H9 (cell line): Measurements from ENCODE around the gene PPFIBP1. TPM values are rescaled to one million over a fixed set of nuclear protein-coding genes. Genes with fewer than 3 reads are reported as not detected.

Source experiments
- DNase-seq: peaks from one replicate; pipeline ENCODE4 v3.0.0-alpha.2; 2017
- H2AFZ ChIP-seq: one replicate; pipeline ENCODE4 v1.6.1; 2013; ENCODE audit warnings: mild to moderate bottlenecking, low read length, control low read depth, moderate library complexity
- H2AK5ac ChIP-seq: 2 replicates; pipeline ENCODE4 v1.6.1; 2013; ENCODE audit warnings: low read length, control low read depth, mixed read lengths; ENCODE audit not compliant: insufficient read length
- H2BK120ac ChIP-seq: one replicate; pipeline ENCODE4 v1.6.1; 2013; ENCODE audit warnings: low read depth, mild to moderate bottlenecking, low read length, control low read depth, inconsistent platforms; ENCODE audit not compliant: poor library complexity, severe bottlenecking
- H2BK12ac ChIP-seq: 2 replicates; pipeline ENCODE4 v1.6.1; 2013; ENCODE audit warnings: low read length, control low read depth, mixed read lengths, low read depth; ENCODE audit not compliant: insufficient read length
- H2BK15ac ChIP-seq: 2 replicates; pipeline ENCODE4 v1.6.1; 2013; ENCODE audit warnings: low read depth, low read length, control low read depth
- H2BK20ac ChIP-seq: one replicate; pipeline ENCODE4 v1.6.1; 2013; ENCODE audit warnings: low read depth, mild to moderate bottlenecking, low read length, control low read depth, inconsistent platforms; ENCODE audit not compliant: poor library complexity, severe bottlenecking
- H2BK5ac ChIP-seq: 2 replicates; pipeline ENCODE4 v1.6.1; 2013; ENCODE audit warnings: low read length, control low read depth, mixed read lengths; ENCODE audit not compliant: insufficient read length
- H3K14ac ChIP-seq: 2 replicates; pipeline ENCODE4 v1.6.1; 2013; ENCODE audit warnings: low read length, control low read depth; ENCODE audit not compliant: insufficient read depth
- H3K18ac ChIP-seq: 2 replicates; pipeline ENCODE4 v1.6.1; 2013; ENCODE audit warnings: low read depth, mild to moderate bottlenecking, mixed read lengths, low read length, control low read depth; ENCODE audit not compliant: insufficient read length
- H3K23ac ChIP-seq: 2 replicates; pipeline ENCODE4 v1.6.1; 2013; ENCODE audit warnings: low read length, control low read depth, mixed read lengths, low read depth; ENCODE audit not compliant: insufficient read length
- H3K23me2 ChIP-seq: 2 replicates; pipeline ENCODE4 v1.6.1; 2013; ENCODE audit warnings: low read depth, mild to moderate bottlenecking, mixed read lengths, low read length, control low read depth; ENCODE audit not compliant: insufficient read length, poor library complexity, severe bottlenecking
- H3K27ac ChIP-seq: 2 replicates; pipeline ENCODE4 v1.5.1; 2013; ENCODE audit warnings: low read length, control low read depth, mixed read lengths, low read depth; ENCODE audit not compliant: insufficient read length
- H3K27me3 ChIP-seq: 2 replicates; pipeline ENCODE4 v1.6.1; 2013; ENCODE audit warnings: low read length, control low read depth, inconsistent platforms; ENCODE audit not compliant: insufficient read depth
- H3K4ac ChIP-seq: 2 replicates; pipeline ENCODE4 v1.6.1; 2013; ENCODE audit warnings: low read depth, mild to moderate bottlenecking, control low read depth, inconsistent platforms, low read length, moderate library complexity
- H3K4me1 ChIP-seq: 2 replicates; pipeline ENCODE4 v1.6.1; 2013; ENCODE audit warnings: low read length, control low read depth, inconsistent platforms; ENCODE audit not compliant: insufficient read depth
- H3K4me2 ChIP-seq: 2 replicates; pipeline ENCODE4 v1.6.1; 2013; ENCODE audit warnings: low read length, control low read depth, mixed read lengths; ENCODE audit not compliant: insufficient read length, insufficient read depth
- H3K56ac ChIP-seq: 2 replicates; pipeline ENCODE4 v1.6.1; 2013; ENCODE audit warnings: low read depth, mild to moderate bottlenecking, mixed read lengths, low read length, control low read depth; ENCODE audit not compliant: insufficient read length
- H3K79me1 ChIP-seq: 2 replicates; pipeline ENCODE4 v1.6.1; 2013; ENCODE audit warnings: low read depth, mild to moderate bottlenecking, moderate library complexity, low read length, control low read depth, inconsistent platforms; ENCODE audit not compliant: insufficient read depth, poor library complexity, severe bottlenecking
- H3K79me2 ChIP-seq: 2 replicates; pipeline ENCODE4 v1.6.1; 2013; ENCODE audit warnings: low read length, control low read depth, inconsistent platforms; ENCODE audit not compliant: insufficient read depth
- H3K9ac ChIP-seq: 2 replicates; pipeline ENCODE4 v1.6.1; 2013; ENCODE audit warnings: low read length, control low read depth, mixed read lengths; ENCODE audit not compliant: insufficient read length; ENCODE audit errors: extremely low read depth
- H3K9me3 ChIP-seq: one replicate; pipeline ENCODE4 v1.6.1; 2013; ENCODE audit warnings: low read depth, low read length, inconsistent platforms; ENCODE audit not compliant: control insufficient read depth
- H3T11ph ChIP-seq: one replicate; pipeline ENCODE4 v1.6.1; 2013; ENCODE audit warnings: mild to moderate bottlenecking, low read length, control low read depth, inconsistent platforms
- H4K20me1 ChIP-seq: one replicate; pipeline ENCODE4 v1.6.1; 2013; ENCODE audit not compliant: control insufficient read depth, insufficient read length, insufficient read depth
- H4K5ac ChIP-seq: 2 replicates; pipeline ENCODE4 v1.6.1; 2013; ENCODE audit warnings: low read depth, mild to moderate bottlenecking, mixed read lengths, low read length, control low read depth; ENCODE audit not compliant: insufficient read length
- H4K8ac ChIP-seq: replicated peaks from 2 replicates; pipeline ENCODE4 v1.6.1; 2013; ENCODE audit warnings: low read length, control low read depth, mixed read lengths, low read depth; ENCODE audit not compliant: insufficient read length
- H4K91ac ChIP-seq: 2 replicates; pipeline ENCODE4 v1.6.1; 2013; ENCODE audit warnings: low read depth, mild to moderate bottlenecking, moderate library complexity, mixed read lengths, low read length, control low read depth; ENCODE audit not compliant: insufficient read length
- H3K27ac Mint-ChIP-seq, 3 experiments: 2 replicates in 2 of 3; 3 replicates in 1 of 3; pipeline ENCODE4 v1.8.0; 2020 to 2021; ENCODE audit warnings: mixed read lengths in 3 of 3, mild to moderate bottlenecking in 1 of 3, moderate library complexity in 1 of 3
- H3K27me3 Mint-ChIP-seq: 2 replicates; pipeline ENCODE4 v1.8.0; 2021; ENCODE audit warnings: low read depth, mild to moderate bottlenecking, moderate library complexity, mixed read lengths
- H3K36me3 Mint-ChIP-seq, 3 experiments: 2 replicates in 2 of 3; 3 replicates in 1 of 3; pipeline ENCODE4 v1.8.0; 2020 to 2021; ENCODE audit warnings: low read depth in 3 of 3, mixed read lengths in 3 of 3; ENCODE audit not compliant: insufficient read depth in 1 of 3
- H3K4me1 Mint-ChIP-seq, 2 experiments: 2 replicates each; pipeline ENCODE4 v1.8.0; 2020; ENCODE audit warnings: mixed read lengths in 2 of 2
- H3K4me3 Mint-ChIP-seq, 2 experiments: 2 replicates in 1 of 2; 3 replicates in 1 of 2; pipeline ENCODE4 v1.8.0; 2020 to 2021; ENCODE audit warnings: mild to moderate bottlenecking in 2 of 2, mixed read lengths in 2 of 2, moderate library complexity in 1 of 2
- H3K9me3 Mint-ChIP-seq, 2 experiments: 2 replicates in 1 of 2; 3 replicates in 1 of 2; pipeline ENCODE4 v1.8.0; 2020; ENCODE audit warnings: mild to moderate bottlenecking in 2 of 2, mixed read lengths in 2 of 2, moderate library complexity in 1 of 2
- CTCF ChIP-seq: fragments of 200-600 bp; sonication (generic); conservative IDR thresholded peaks from 3 replicates; pipeline ENCODE4 v1.8.0; 2021; ENCODE audit warnings: antibody characterized with exemption, mild to moderate bottlenecking
- WGBS: extraction: QIAGEN DNeasy Blood & Tissue Kit; methylation state at CpG from one replicate; pipeline ENCODE4 v1.1.7; 2013; ENCODE audit warnings: missing lambda C conversion rate, low lambda C conversion rate, mixed read lengths; ENCODE audit not compliant: insufficient read length; ENCODE audit errors: extremely low coverage; 5-methylcytosine and 5-hydroxymethylcytosine counted together
- total RNA-seq: library from RNA; stranded (reverse); gene quantifications from 2 replicates; pipeline ENCODE4 v1.2.1, GENCODE V29; 2021

The PPFIBP1 gene
- total RNA-seq, 1 experiment from 2014 or later, result 29.2 TPM

GRCh38 chr12:27548301-27549199 is 24.5 kb downstream of the PPFIBP1 start:
- Histone ChIP-seq H3K18ac (no peak overlapping the region), H3K27me3 (no peaks in the 10 kb centered on the region), H4K20me1 (no peaks in the 10 kb centered on the region), H2BK20ac (no peak overlapping the region), H3K23me2 (no peaks in the 10 kb centered on the region), H3K4me1 (no peaks in the 10 kb centered on the region), H2BK120ac (no peak overlapping the region), H3K14ac (no peak overlapping the region), H4K91ac (no peak overlapping the region), H3K79me2 (no peaks in the 10 kb centered on the region), H3K27ac (no peak overlapping the region), H3K9me3 (no peaks in the 10 kb centered on the region), H2AFZ (no peak overlapping the region), H4K5ac (no peak overlapping the region), H2BK12ac (no peak overlapping the region), H3K23ac (no peak overlapping the region), H3T11ph (no peak overlapping the region), H3K79me1 (no peaks in the 10 kb centered on the region), H2AK5ac (no peak overlapping the region), H3K9ac (no peak overlapping the region), H2BK5ac (no peak overlapping the region), H4K8ac (no peak overlapping the region), H3K4ac (no peak overlapping the region), H3K56ac (no peak overlapping the region), H2BK15ac (no peak overlapping the region), H3K4me2 (no peak overlapping the region)
- DNase-seq, result no peak
- Mint-ChIP-seq H3K27me3 (peaks cover 1% of the 10 kb centered on the region; the same call in 1 of the 2 replicates), H3K4me3 (no peak overlapping the region), H3K36me3 (peaks cover 4 to 7% (median 4%) of the 10 kb centered on the region in 3 experiments; a peak in 4 of 7 replicates), H3K27ac (no peak overlapping the region; a peak in 1 of 7 replicates), H3K4me1 (peaks cover 24 to 31% of the 10 kb centered on the region in 2 experiments), H3K9me3 (peaks cover 0 to 3% of the 10 kb centered on the region in 2 experiments; a peak in 1 of 5 replicates)
- WGBS, result no CpG with 5 or more reads among the region's 8 CpGs
- TF ChIP-seq CTCF, result no peak
